Panc1 (cell line): ENCODE measurements around the gene NPAS2.

Source experiments
- CTCF ChIP-seq: fragments of 450-650 bp; IDR thresholded peaks from 2 replicates; pipeline ENCODE4 v1.5.1; 2017; ENCODE audit warnings: mild to moderate bottlenecking
- REST ChIP-seq, 2 experiments: IDR thresholded peaks; 2 replicates each; pipeline ENCODE4 v1.6.1; 2011 to 2012; ENCODE audit warnings: low read depth in 2 of 2, control low read depth in 1 of 2, low read length in 1 of 2, mild to moderate bottlenecking in 1 of 2, moderate library complexity in 1 of 2; ENCODE audit not compliant: insufficient read depth in 1 of 2
- TCF7L2 ChIP-seq: IDR thresholded peaks from 2 replicates; pipeline ENCODE4 v1.6.1; 2011; ENCODE audit warnings: mild to moderate bottlenecking, low read depth, low read length, inconsistent platforms

DNA sequence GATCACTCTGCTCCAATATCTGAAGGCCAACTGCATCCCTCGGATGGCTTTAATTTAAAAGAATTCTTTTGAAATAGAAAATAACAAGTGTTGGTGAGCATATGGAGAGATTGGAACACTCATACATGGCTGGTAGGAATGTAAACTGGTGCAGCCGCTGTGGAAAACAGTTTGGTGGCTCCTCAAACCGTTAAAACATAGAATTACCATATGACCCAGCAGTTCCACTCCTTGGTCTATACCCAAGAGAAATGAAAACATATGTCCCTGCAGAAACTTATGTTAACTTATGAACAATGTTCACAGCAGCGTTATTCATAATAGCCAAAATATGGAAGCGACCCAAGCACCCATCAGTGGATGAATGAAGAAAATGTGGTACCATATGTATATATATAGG is 60.1 kb downstream of the NPAS2 start:
- no peak for TF ChIP-seq CTCF
- no peak for TF ChIP-seq TCF7L2
- no peak for TF ChIP-seq REST (IDR thresholded peaks at IDR 0.05; ENCODE audit: insufficient read depth in 1 of 2, low read depth in 2 of 2, low read length in 1 of 2)
